Stimulated activated CD4-positive, alpha-beta T cell treated with anti-CD3 and anti-CD28 coated beads, Interleukin-12 subunit alpha, Interleukin-12 subunit beta, amount 100 ng/mL, for 4 hours (primary cell): Measurements from ENCODE around the gene KIF14.

Experiments
- DNase-seq: peaks from one replicate; pipeline ENCODE4 v3.0.0-alpha.2; 2020

The KIF14 gene

GRCh38 chr1:200620273-200621131 lies at the start of gene KIF14:
TSS of gene KIF14 (minus strand) at chr1:200620751. CDS start at chr1:200618723, 2,028 bp downstream.
- DNase-seq = peak; percentile 85

GRCh38 chr1:200669314-200670241 lies 49.0 kb upstream of the KIF14 start, which contains the start of gene DDX59:
TSS of gene DDX59 (minus strand) at chr1:200669907. CDS start at chr1:200666740, 3,167 bp downstream.
- DNase-seq = peak; percentile 90

- no peak for DNase-seq
Observed at GRCh38 chr1:200668514-200669313, 48.2 kb upstream of the KIF14 start.

GRCh38 chr1:200666309-200666708 lies 45.8 kb upstream of the KIF14 start:
- no peak for DNase-seq

- no peak for DNase-seq
Observed at GRCh38 chr1:200665861-200666260, 45.3 kb upstream of the KIF14 start.

- no peak for DNase-seq
Observed at GRCh38 chr1:200660719-200661118, 40.2 kb upstream of the KIF14 start.

GRCh38 chr1:200659269-200659668 lies 38.7 kb upstream of the KIF14 start:
- DNase-seq = no peak

GRCh38 chr1:200658037-200658818 lies 37.7 kb upstream of the KIF14 start:
- DNase-seq = no peak

GRCh38 chr1:200654660-200655059 lies 34.1 kb upstream of the KIF14 start:
- DNase-seq = no peak

- DNase-seq = no peak
Observed at GRCh38 chr1:200653022-200653462, 32.5 kb upstream of the KIF14 start.

GRCh38 chr1:200652378-200652777 lies 31.8 kb upstream of the KIF14 start:
- no peak for DNase-seq

GRCh38 chr1:200646515-200646914 lies 26.0 kb upstream of the KIF14 start:
- DNase-seq = no peak

- no peak for DNase-seq
Observed at GRCh38 chr1:200644021-200644420, 23.5 kb upstream of the KIF14 start.

- DNase-seq = no peak
Observed at GRCh38 chr1:200642481-200642880, 21.9 kb upstream of the KIF14 start.

GRCh38 chr1:200640963-200641401 lies 20.4 kb upstream of the KIF14 start:
- no peak for DNase-seq

GRCh38 chr1:200640373-200640962 lies 19.9 kb upstream of the KIF14 start:
- DNase-seq = no peak

GRCh38 chr1:200638073-200638472 lies 17.5 kb upstream of the KIF14 start:
- DNase-seq = no peak

GRCh38 chr1:200636681-200637080 lies 16.1 kb upstream of the KIF14 start:
- no peak for DNase-seq

GRCh38 chr1:200634261-200635122 lies 13.9 kb upstream of the KIF14 start:
- DNase-seq = no peak

- DNase-seq = no peak
Observed at GRCh38 chr1:200631375-200631774, 10.8 kb upstream of the KIF14 start.
